KOPT-K1 (cell line): ENCODE measurements around the gene PHB1.
A peak's percentile ranks its signal among the peaks of the same experiment; 100 is the strongest.
"Not testable (repeated sequence)": the region's sequence is repeated elsewhere in the genome, so short reads cannot be mapped to it uniquely, and the experiment has no call there.

Experiments used
- H3K27ac ChIP-seq: fragments of 200-600 bp; sonication (generic); 2 replicates; pipeline ENCODE4 v1.5.1; 2016; ENCODE audit warnings: antibody characterized with exemption, mild to moderate bottlenecking, low read depth, low read length; ENCODE audit not compliant: poor library complexity, severe bottlenecking
- H3K36me3 ChIP-seq: fragments of 200-600 bp; sonication (generic); 2 replicates; pipeline ENCODE4 v1.5.1; 2017; ENCODE audit warnings: antibody characterized with exemption, mild to moderate bottlenecking, low read length, moderate library complexity; ENCODE audit not compliant: insufficient read depth
- H3K9me3 ChIP-seq: fragments of 200-600 bp; sonication (generic); 2 replicates; pipeline ENCODE4 v1.5.1; 2017; ENCODE audit warnings: antibody characterized with exemption, low read length, mild to moderate bottlenecking; ENCODE audit not compliant: insufficient read depth, poor library complexity, severe bottlenecking

Gene PHB1

GRCh38 chr17:49402706-49403105 lies 12.0 kb downstream of the PHB1 start:
- Histone ChIP-seq H3K9me3 (no peaks in the 10 kb centered on the region), H3K27ac (no peak overlapping the region), H3K36me3 (peaks cover 62% of the 10 kb centered on the region)

- Histone ChIP-seq H3K9me3 (no peaks in the 10 kb centered on the region), H3K27ac (no peak overlapping the region), H3K36me3 (peaks cover 56% of the 10 kb centered on the region)
Observed at GRCh38 chr17:49401971-49402611, 12.6 kb downstream of the PHB1 start.

- peaks cover 35% of the 10 kb centered on the region for H3K36me3 ChIP-seq
- H3K27ac ChIP-seq: no peak overlapping the region
- no peaks in the 10 kb centered on the region for H3K9me3 ChIP-seq
Observed at GRCh38 chr17:49399995-49400394, 14.7 kb downstream of the PHB1 start.

- peaks cover 10% of the 10 kb centered on the region; the same call in 1 of the 2 replicates for H3K36me3 ChIP-seq
- no peaks in the 10 kb centered on the region for H3K9me3 ChIP-seq
- no peak overlapping the region for H3K27ac ChIP-seq
Observed at GRCh38 chr17:49397586-49397985, 17.1 kb downstream of the PHB1 start.

GRCh38 chr17:49393491-49394255 lies 21.0 kb downstream of the PHB1 start:
- Histone ChIP-seq H3K36me3 (no peaks in the 10 kb centered on the region), H3K27ac (no peak overlapping the region), H3K9me3 (no peaks in the 10 kb centered on the region)

GRCh38 chr17:49390548-49391324 lies 23.9 kb downstream of the PHB1 start:
- Histone ChIP-seq H3K36me3 (no peaks in the 10 kb centered on the region), H3K27ac (peak overlapping the region; percentile 29), H3K9me3 (no peaks in the 10 kb centered on the region)

- not testable (repeated sequence) for H3K36me3 ChIP-seq, H3K9me3 ChIP-seq
- peak overlapping the region; percentile 48 for H3K27ac ChIP-seq
Observed at GRCh38 chr17:49389514-49390347, 25.0 kb downstream of the PHB1 start.

- Histone ChIP-seq H3K9me3 (no peaks in the 10 kb centered on the region), H3K36me3 (no peaks in the 10 kb centered on the region), H3K27ac (peak overlapping the region; percentile 48)
Observed at GRCh38 chr17:49388692-49389513, 25.8 kb downstream of the PHB1 start.

- Histone ChIP-seq H3K27ac (peak overlapping the region; percentile 48), H3K9me3 (no peaks in the 10 kb centered on the region)
Observed at GRCh38 chr17:49388290-49388640, 26.4 kb downstream of the PHB1 start.

GRCh38 chr17:49387498-49388289 lies 27.0 kb downstream of the PHB1 start:
- Histone ChIP-seq H3K36me3 (no peaks in the 10 kb centered on the region), H3K27ac (peak overlapping the region; percentile 48)

More at GRCh38 chr17:49388290-49388640, 26.4 kb downstream of the PHB1 start:
- H3K36me3 ChIP-seq: no peaks in the 10 kb centered on the region

GRCh38 chr17:49386373-49386772 lies 28.3 kb downstream of the PHB1 start:
- H3K36me3 ChIP-seq: no peaks in the 10 kb centered on the region
- no peaks in the 10 kb centered on the region for H3K9me3 ChIP-seq
- H3K27ac ChIP-seq: no peak overlapping the region

More at GRCh38 chr17:49387498-49388289, 27.0 kb downstream of the PHB1 start:
- H3K9me3 ChIP-seq: no peaks in the 10 kb centered on the region

- Histone ChIP-seq H3K27ac (no peak overlapping the region), H3K9me3 (no peaks in the 10 kb centered on the region), H3K36me3 (no peaks in the 10 kb centered on the region)
Observed at GRCh38 chr17:49384951-49385350, 29.7 kb downstream of the PHB1 start.

- Histone ChIP-seq H3K36me3 (no peaks in the 10 kb centered on the region), H3K9me3 (no peaks in the 10 kb centered on the region), H3K27ac (no peak overlapping the region)
Observed at GRCh38 chr17:49383060-49383459, 31.6 kb downstream of the PHB1 start.
